ENCODE results near the gene DYNC1I2. TPM values are rescaled to one million over a fixed set of nuclear protein-coding genes. Genes with fewer than 3 reads are reported as not detected.
"Not testable (repeated sequence)": the region's sequence is repeated elsewhere in the genome, so short reads cannot be mapped to it uniquely, and the experiment has no call there.

The DYNC1I2 gene
- total and polyA plus RNA-seq, 2 donors (not counting 3 experiments of a cell fraction or from before 2014, with no cell fraction given) = 131 to 138 TPM

- DNase-seq (ENCODE audit: low read depth, low spot score) (no peak), FAIRE-seq (no peak)
- no peaks in the 10 kb centered on the region for H3K9me1 ChIP-seq (replicated peaks; ENCODE audit: control insufficient read depth, extremely low read depth, insufficient read depth, low read length)
- no peaks in the 10 kb centered on the region for H3K4me1 ChIP-seq (ENCODE audit: control insufficient read depth, extremely low read depth, insufficient read depth, low read length)
- no peak overlapping the region for H3K4me2 ChIP-seq (ENCODE audit: insufficient read depth, low read length)
- ChIA-PET CTCF (interaction anchor here (0.9 kb wide), 1 partner anchor 67 kb away, joined by 3 read pairs; no protein-coding TSS in a partner anchor), POLR2A (no interaction called here)
- no peak overlapping the region for H2AFZ ChIP-seq (ENCODE audit: low read depth, low read length)
- H4K20me1 ChIP-seq (replicated peaks; ENCODE audit: control insufficient read depth, extremely low read depth, insufficient read depth, low read length) = no peaks in the 10 kb centered on the region
- no peak for TF ChIP-seq POLR2A (IDR thresholded peaks at IDR 0.05; ENCODE audit: low read depth, low read length)
- TF ChIP-seq MYC (IDR thresholded peaks at IDR 0.05; ENCODE audit: low read depth, low read length) = no peak
- no peak for TF ChIP-seq JUN (IDR thresholded peaks at IDR 0.05; ENCODE audit: borderline replicate concordance, insufficient read depth, insufficient read length, low read depth)
- no peak for TF ChIP-seq MAX (IDR thresholded peaks at IDR 0.05; ENCODE audit: insufficient read depth, insufficient read length)
- no peak for TF ChIP-seq CTCF (IDR thresholded peaks at IDR 0.05; ENCODE audit: extremely low read depth in 1 of 2, insufficient read depth in 1 of 2, low read depth in 1 of 2, low read length in 2 of 2)
- TF ChIP-seq EZH2 (IDR thresholded peaks at IDR 0.05; ENCODE audit: borderline replicate concordance, low read depth, low read length, severe bottlenecking) = no peak
- no peak for TF ChIP-seq FOS (IDR thresholded peaks at IDR 0.05; ENCODE audit: borderline replicate concordance, insufficient read depth, low read length)
- TF ChIP-seq GATA2 (IDR thresholded peaks at IDR 0.05; ENCODE audit: insufficient read depth, insufficient read length, low read depth, low read length) = no peak
- no peak for TF ChIP-seq POLR2AphosphoS5 (IDR thresholded peaks at IDR 0.05; ENCODE audit: insufficient read depth, low read depth, low read length)
- no peak overlapping the region for H3K27ac ChIP-seq (ENCODE audit: insufficient read depth, low read depth, low read length)
- H3K36me3 ChIP-seq (ENCODE audit: control insufficient read depth in 2 of 2, extremely low read depth in 1 of 2, insufficient read depth in 2 of 2, low read length in 2 of 2) = no peaks in the 10 kb centered on the region
- no peak overlapping the region for H3K9ac ChIP-seq (replicated peaks; ENCODE audit: extremely low read depth, insufficient read depth, low read length)
- no TSS peak for BruUV-seq (replicated peaks)
- no peaks in the 10 kb centered on the region for H3K79me2 ChIP-seq (ENCODE audit: control insufficient read depth, insufficient read depth, low read length)
- intact Hi-C loops (cut with micrococcal nuclease) (no loop called here), dilution Hi-C loops (cut with MboI; ENCODE audit: extremely low pct_ligation_motif_present, low sequenced_read_pairs) (no loop called here)
- H3K4me3 ChIP-seq (replicated peaks in 1 of 3; ENCODE audit: insufficient read depth in 1 of 3, low read depth in 1 of 3, low read length in 3 of 3) = no peak overlapping the region
- no peaks in the 10 kb centered on the region for H3K9me3 ChIP-seq (replicated peaks; ENCODE audit: control insufficient read depth, insufficient read depth, low read length)
- H3K27me3 ChIP-seq (ENCODE audit: control insufficient read depth in 2 of 2, insufficient read depth in 2 of 2, low read length in 2 of 2) = no peaks in the 10 kb centered on the region
These were observed 85.1 kb downstream of the DYNC1I2 start for GRCh38 chr2:171772373-171772772.

GRCh38 chr2:171774581-171774980, 87.3 kb downstream of the DYNC1I2 start:
- DNase-seq (ENCODE audit: low read depth, low spot score); H3K9me3 ChIP-seq (replicated peaks; ENCODE audit: control insufficient read depth, insufficient read depth, low read length); H3K9ac ChIP-seq (replicated peaks; ENCODE audit: extremely low read depth, insufficient read depth, low read length); H3K9me1 ChIP-seq (replicated peaks; ENCODE audit: control insufficient read depth, extremely low read depth, insufficient read depth, low read length); H3K36me3 ChIP-seq (ENCODE audit: control insufficient read depth in 2 of 2, extremely low read depth in 1 of 2, insufficient read depth in 2 of 2, low read length in 2 of 2); BruUV-seq (replicated peaks); H2AFZ ChIP-seq (ENCODE audit: low read depth, low read length); POLR2A ChIA-PET; dilution Hi-C loops (cut with MboI; ENCODE audit: extremely low pct_ligation_motif_present, low sequenced_read_pairs); intact Hi-C loops (cut with micrococcal nuclease); H4K20me1 ChIP-seq (replicated peaks; ENCODE audit: control insufficient read depth, extremely low read depth, insufficient read depth, low read length); H3K79me2 ChIP-seq (ENCODE audit: control insufficient read depth, insufficient read depth, low read length); FAIRE-seq; H3K4me1 ChIP-seq (ENCODE audit: control insufficient read depth, extremely low read depth, insufficient read depth, low read length); H3K27ac ChIP-seq (ENCODE audit: insufficient read depth, low read depth, low read length); H3K27me3 ChIP-seq (ENCODE audit: control insufficient read depth in 2 of 2, insufficient read depth in 2 of 2, low read length in 2 of 2); H3K4me2 ChIP-seq (ENCODE audit: insufficient read depth, low read length); H3K4me3 ChIP-seq (replicated peaks in 1 of 3; ENCODE audit: insufficient read depth in 1 of 3, low read depth in 1 of 3, low read length in 3 of 3): not testable (repeated sequence)
- CTCF ChIA-PET = interaction anchor here (1.0 kb wide), 1 partner anchor 24 kb away, joined by 3 read pairs; no protein-coding TSS in a partner anchor
